GM19238 (cell line): ENCODE measurements around the gene IQCE.
"Not testable (repeated sequence)": the region's sequence is repeated elsewhere in the genome, so short reads cannot be mapped to it uniquely, and the experiment has no call there.

ENCODE experiments used
- DNase-seq: peaks from one replicate; pipeline ENCODE4 v3.0.0; 2011; ENCODE audit warnings: low spot score; ENCODE audit not compliant: insufficient read length

Gene IQCE

GRCh38 chr7:2521341-2521745, 37.4 kb upstream of the IQCE start:
- DNase-seq: no peak

- no peak for DNase-seq
These were observed 36.7 kb upstream of the IQCE start for GRCh38 chr7:2521952-2522591.

- no peak for DNase-seq
These were observed 35.9 kb upstream of the IQCE start for GRCh38 chr7:2522780-2523433.

GRCh38 chr7:2523461-2523936, 35.3 kb upstream of the IQCE start:
- DNase-seq: no peak

- no peak for DNase-seq
These were observed 34.6 kb upstream of the IQCE start for GRCh38 chr7:2523941-2524807.

GRCh38 chr7:2524808-2525657, 33.7 kb upstream of the IQCE start:
- DNase-seq: no peak

- DNase-seq: no peak
These were observed 32.8 kb upstream of the IQCE start for GRCh38 chr7:2525658-2526630.

GRCh38 chr7:2526659-2527504, 31.9 kb upstream of the IQCE start:
- DNase-seq: no peak

- no peak for DNase-seq
These were observed 31.0 kb upstream of the IQCE start for GRCh38 chr7:2527505-2528467.

- DNase-seq: no peak
These were observed 30.2 kb upstream of the IQCE start for GRCh38 chr7:2528481-2529095.

GRCh38 chr7:2529161-2530070, 29.4 kb upstream of the IQCE start:
- peak; percentile 75 for DNase-seq

GRCh38 chr7:2530071-2530987, 28.4 kb upstream of the IQCE start:
- peak; percentile 78 for DNase-seq

GRCh38 chr7:2530994-2531795, 27.6 kb upstream of the IQCE start:
- DNase-seq: not testable (repeated sequence)

GRCh38 chr7:2531796-2532110, 27.0 kb upstream of the IQCE start:
- not testable (repeated sequence) for DNase-seq
